Keratinocyte (primary cell): Measurements from ENCODE around the gene TLE1. TPM values are rescaled to one million over a fixed set of nuclear protein-coding genes. Genes with fewer than 3 reads are reported as not detected.

Experiments
- DNase-seq: peaks from one replicate; pipeline ENCODE4 v3.0.0-alpha.2; 2011; ENCODE audit warnings: low read depth, missing footprints, low spot score
- FAIRE-seq: peaks from 2 replicates; lab custom pipeline; 2011; peaks lifted over from hg19 to GRCh38; lab: Jason Lieb, UNC
- H2AFZ ChIP-seq: 2 replicates; pipeline ENCODE4 v1.6.0; 2012; ENCODE audit warnings: low read length, control low read depth, inconsistent platforms; ENCODE audit not compliant: control insufficient read depth
- H3K27ac ChIP-seq: 2 replicates; pipeline ENCODE4 v1.5.1; 2011; ENCODE audit warnings: low read length; ENCODE audit not compliant: control insufficient read depth, insufficient read depth
- H3K27me3 ChIP-seq: 3 replicates; pipeline ENCODE4 v1.6.0; 2011; ENCODE audit warnings: low read length; ENCODE audit not compliant: control insufficient read depth, insufficient read depth; ENCODE audit errors: extremely low read depth
- H3K36me3 ChIP-seq, 2 experiments: 2 replicates in 1 of 2; 3 replicates in 1 of 2; pipeline ENCODE4 v1.5.1; 2011; ENCODE audit warnings: low read length in 2 of 2, mild to moderate bottlenecking in 1 of 2; ENCODE audit not compliant: control insufficient read depth in 2 of 2, insufficient read depth in 2 of 2; ENCODE audit errors: extremely low read depth in 1 of 2
- H3K4me1 ChIP-seq: 3 replicates; pipeline ENCODE4 v1.5.1; 2011; ENCODE audit warnings: low read length; ENCODE audit not compliant: control insufficient read depth, insufficient read depth; ENCODE audit errors: extremely low read depth
- H3K4me2 ChIP-seq: 3 replicates; pipeline ENCODE4 v1.6.0; 2011; ENCODE audit warnings: low read depth, low read length; ENCODE audit not compliant: control insufficient read depth, insufficient read depth; ENCODE audit errors: extremely low read depth
- H3K4me3 ChIP-seq, 3 experiments: fragments of 200-600 bp in 1 of 3; sonication (generic) in 1 of 3; 2 replicates in 2 of 3; 3 replicates in 1 of 3; pipeline ENCODE4 v1.5.1; 2011 to 2016; ENCODE audit warnings: low read length in 3 of 3, mild to moderate bottlenecking in 3 of 3, control low read depth in 2 of 3, inconsistent platforms in 1 of 3, low read depth in 1 of 3, mixed read lengths in 1 of 3, mixed run types in 1 of 3, moderate library complexity in 1 of 3; ENCODE audit not compliant: control insufficient read depth in 2 of 3, insufficient read depth in 2 of 3; ENCODE audit errors: extremely low read depth in 1 of 3
- H3K79me2 ChIP-seq: 2 replicates; pipeline ENCODE4 v1.6.0; 2012; ENCODE audit warnings: low read length; ENCODE audit not compliant: control insufficient read depth, insufficient read depth
- H3K9ac ChIP-seq: 3 replicates; pipeline ENCODE4 v1.6.0; 2011; ENCODE audit warnings: low read length; ENCODE audit not compliant: control insufficient read depth, insufficient read depth; ENCODE audit errors: extremely low read depth
- H3K9me1 ChIP-seq: 3 replicates; pipeline ENCODE4 v1.6.0; 2011; ENCODE audit warnings: low read length; ENCODE audit not compliant: control insufficient read depth, insufficient read depth; ENCODE audit errors: extremely low read depth
- H3K9me3 ChIP-seq: 2 replicates; pipeline ENCODE4 v1.5.1; 2012; ENCODE audit warnings: low read depth, low read length; ENCODE audit not compliant: control insufficient read depth
- H4K20me1 ChIP-seq: 3 replicates; pipeline ENCODE4 v1.6.0; 2011; ENCODE audit warnings: low read length; ENCODE audit not compliant: control insufficient read depth, insufficient read depth; ENCODE audit errors: extremely low read depth
- CTCF ChIP-seq, 3 experiments: IDR thresholded peaks in 1 of 3; conservative IDR thresholded peaks in 1 of 3; optimal IDR thresholded peaks in 1 of 3; 2 replicates in 2 of 3; 3 replicates in 1 of 3; pipeline versions ENCODE3 to v1.5.1; 2011; ENCODE audit warnings: low read length in 3 of 3, mild to moderate bottlenecking in 3 of 3, moderate library complexity in 2 of 3, control low read depth in 1 of 3, inconsistent platforms in 1 of 3; ENCODE audit not compliant: insufficient read depth in 2 of 3; ENCODE audit errors: extremely low read depth in 1 of 3
- EZH2 ChIP-seq: IDR thresholded peaks from one replicate; pipeline ENCODE4 v1.6.1; 2012; ENCODE audit warnings: inconsistent platforms, mild to moderate bottlenecking, low read length, moderate library complexity
- dilution Hi-C: fragments of 300-500 bp; cut with MboI; formaldehyde crosslinking; loops from one replicate; pipeline ENCODE4 v1.7.0; 2020; ENCODE audit warnings: low sequenced_read_pairs; ENCODE audit not compliant: extremely low pct_ligation_motif_present
- polyA plus RNA-seq, 5 experiments: library from polyadenylated mRNA; depleted of rRNA in 3 of 5; stranded (reverse) in 3 of 5; stranded (forward) in 1 of 5; unstranded in 1 of 5; fragments of >200 nt; gene quantifications; 1 replicate in 1 of 5; 2 replicates in 3 of 5; 3 replicates in 1 of 5; pipeline versions ENCODE4 v1.2.1 to v1.2.3, GENCODE V29; 2011 to 2012; ENCODE audit warnings: missing spikeins in 2 of 5, low read depth in 1 of 5, low replicate concordance in 1 of 5

The TLE1 gene
- polyA plus RNA-seq, 1 donor (not counting 4 experiments of a cell fraction or from before 2014, with no cell fraction given) = 29.6 TPM

GRCh38 chr9:81656871-81657337, 32.4 kb downstream of the TLE1 start:
- no peak for TF ChIP-seq CTCF (optimal IDR thresholded peaks at IDR 0.05 in 1 of 3, IDR thresholded peaks at IDR 0.05 in 1 of 3, conservative IDR thresholded peaks at IDR 0.05 in 1 of 3; ENCODE audit: extremely low read depth in 1 of 3, insufficient read depth in 2 of 3, low read length in 3 of 3)
- no peak for TF ChIP-seq EZH2
- Histone ChIP-seq H3K36me3 (no peaks in the 10 kb centered on the region), H3K27me3 (no peaks in the 10 kb centered on the region), H3K9me3 (no peaks in the 10 kb centered on the region), H3K4me2 (no peak overlapping the region), H2AFZ (no peak overlapping the region), H3K4me1 (peaks cover 4% of the 10 kb centered on the region), H4K20me1 (no peaks in the 10 kb centered on the region), H3K9ac (no peak overlapping the region), H3K79me2 (peaks cover 73% of the 10 kb centered on the region), H3K27ac (no peak overlapping the region), H3K4me3 (no peak overlapping the region), H3K9me1 (no peaks in the 10 kb centered on the region)
- dilution Hi-C loops = no loop called here
- DNase-seq = no peak
- no peak for FAIRE-seq

GRCh38 chr9:81656004-81656403, 33.3 kb downstream of the TLE1 start:
- Histone ChIP-seq H3K27me3 (no peaks in the 10 kb centered on the region), H3K79me2 (peaks cover 64% of the 10 kb centered on the region), H4K20me1 (no peaks in the 10 kb centered on the region), H3K4me1 (peaks cover 4% of the 10 kb centered on the region), H3K9me1 (no peaks in the 10 kb centered on the region), H2AFZ (no peak overlapping the region), H3K4me2 (no peak overlapping the region), H3K9ac (no peak overlapping the region), H3K27ac (no peak overlapping the region), H3K9me3 (no peaks in the 10 kb centered on the region), H3K4me3 (no peak overlapping the region), H3K36me3 (peaks cover 1 to 2% of the 10 kb centered on the region in 2 experiments)
- dilution Hi-C loops = no loop called here
- DNase-seq = no peak
- FAIRE-seq = no peak
- TF ChIP-seq CTCF (optimal IDR thresholded peaks at IDR 0.05 in 1 of 3, IDR thresholded peaks at IDR 0.05 in 1 of 3, conservative IDR thresholded peaks at IDR 0.05 in 1 of 3; ENCODE audit: extremely low read depth in 1 of 3, insufficient read depth in 2 of 3, low read length in 3 of 3) (no peak), EZH2 (no peak)
